ENCODE results near the gene SGMS1.

Gene SGMS1

GRCh38 chr10:50421026-50421719, 202.6 kb downstream of the SGMS1 start:
- DNase-seq (ENCODE audit: low read depth), result no peak

GRCh38 chr10:50420196-50420595, 203.6 kb downstream of the SGMS1 start:
- no peak for DNase-seq (ENCODE audit: low read depth)

- DNase-seq (ENCODE audit: low read depth), result no peak
Measured at GRCh38 chr10:50419756-50420155, 204.0 kb downstream of the SGMS1 start.

- DNase-seq (ENCODE audit: low read depth), result no peak
Measured at GRCh38 chr10:50419091-50419490, 204.7 kb downstream of the SGMS1 start.

- peak; percentile 4 for DNase-seq (ENCODE audit: low read depth)
Measured at GRCh38 chr10:50417886-50418830, 205.6 kb downstream of the SGMS1 start.

GRCh38 chr10:50417486-50417885, 206.3 kb downstream of the SGMS1 start:
- DNase-seq (ENCODE audit: low read depth), result no peak

GRCh38 chr10:50416881-50417280, 206.9 kb downstream of the SGMS1 start:
- DNase-seq (ENCODE audit: low read depth), result no peak

- no peak for DNase-seq (ENCODE audit: low read depth)
Measured at GRCh38 chr10:50416181-50416824, 207.5 kb downstream of the SGMS1 start.

GRCh38 chr10:50415292-50415691, 208.5 kb downstream of the SGMS1 start:
- DNase-seq (ENCODE audit: low read depth), result no peak

- DNase-seq (ENCODE audit: low read depth), result no peak
Measured at GRCh38 chr10:50410066-50410811, 213.5 kb downstream of the SGMS1 start.

- no peak for DNase-seq (ENCODE audit: low read depth)
Measured at GRCh38 chr10:50407076-50407801, 216.5 kb downstream of the SGMS1 start.

GRCh38 chr10:50406457-50407070, 217.2 kb downstream of the SGMS1 start:
- no peak for DNase-seq (ENCODE audit: low read depth)

GRCh38 chr10:50405723-50406122, 218.0 kb downstream of the SGMS1 start:
- no peak for DNase-seq (ENCODE audit: low read depth)

GRCh38 chr10:50404021-50404773, 219.6 kb downstream of the SGMS1 start:
- DNase-seq (ENCODE audit: low read depth), result no peak

GRCh38 chr10:50403074-50403473, 220.7 kb downstream of the SGMS1 start:
- DNase-seq (ENCODE audit: low read depth), result no peak

- DNase-seq (ENCODE audit: low read depth), result no peak
Measured at GRCh38 chr10:50402466-50402865, 221.3 kb downstream of the SGMS1 start.

GRCh38 chr10:50400694-50401093, 223.1 kb downstream of the SGMS1 start:
- no peak for DNase-seq (ENCODE audit: low read depth)

- no peak for DNase-seq (ENCODE audit: low read depth)
Measured at GRCh38 chr10:50398823-50399222, 224.9 kb downstream of the SGMS1 start.

GRCh38 chr10:50398381-50398780, 225.4 kb downstream of the SGMS1 start:
- DNase-seq (ENCODE audit: low read depth), result no peak
